Measurements from ENCODE around the gene HRC. TPM values are rescaled to one million over a fixed set of nuclear protein-coding genes. Genes with fewer than 3 reads are reported as not detected.
"Not testable (repeated sequence)": the region's sequence is repeated elsewhere in the genome, so short reads cannot be mapped to it uniquely, and the experiment has no call there.

The HRC gene
- total RNA-seq, 2 experiments from 2014 or later: not detected

- H3K9me3 Mint-ChIP-seq (ENCODE audit: insufficient read depth); H3K36me3 Mint-ChIP-seq (ENCODE audit: low read depth); ATAC-seq; H3K27ac Mint-ChIP-seq; DNase-seq; H3K4me3 Mint-ChIP-seq: not testable (repeated sequence)
- ChIA-PET CTCF (interaction anchor here (0.7 to 5.4 kb wide), 16 partner anchors 10 to 153 kb away, joined by 3 to 59 read pairs (median 4); partner anchors contain the start of genes GYS1, LIN7B and RUVBL2), POLR2A (interaction anchor here (0.8 to 1.0 kb wide), 2 partner anchors 49 to 226 kb away, joined by 3 to 5 read pairs; no protein-coding TSS in a partner anchor)
- Mint-ChIP-seq H3K4me1 (ENCODE audit: low read depth) (peaks cover 41% of the 10 kb centered on the region), H3K27me3 (ENCODE audit: low read depth) (peaks cover 46% of the 10 kb centered on the region)
These were observed 8.8 kb downstream of the HRC start for GRCh38 chr19:49146408-49146770.

GRCh38 chr19:49145573-49146407, 9.4 kb downstream of the HRC start:
- ChIA-PET CTCF (interaction anchor here (0.7 to 5.4 kb wide), 16 partner anchors 12 to 153 kb away, joined by 3 to 59 read pairs (median 6); partner anchors contain the start of genes GYS1, LIN7B and RUVBL2), POLR2A (interaction anchor here (0.8 to 1.0 kb wide), 2 partner anchors 48 to 225 kb away, joined by 3 to 5 read pairs; no protein-coding TSS in a partner anchor)
- ATAC-seq (peak; percentile 46), DNase-seq (peak; percentile 80)
- Mint-ChIP-seq H3K27me3 (ENCODE audit: low read depth) (peaks cover 42% of the 10 kb centered on the region), H3K4me3 (peak overlapping the region; percentile 12), H3K9me3 (ENCODE audit: insufficient read depth) (no peaks in the 10 kb centered on the region), H3K27ac (no peak overlapping the region), H3K36me3 (ENCODE audit: low read depth) (no peaks in the 10 kb centered on the region), H3K4me1 (ENCODE audit: low read depth) (peaks cover 35% of the 10 kb centered on the region)

- Mint-ChIP-seq H3K27me3 (ENCODE audit: low read depth) (peaks cover 18% of the 10 kb centered on the region), H3K27ac (no peak overlapping the region), H3K4me3 (peak overlapping the region; percentile 73), H3K9me3 (ENCODE audit: insufficient read depth) (no peaks in the 10 kb centered on the region), H3K4me1 (ENCODE audit: low read depth) (peaks cover 17% of the 10 kb centered on the region), H3K36me3 (ENCODE audit: low read depth) (no peaks in the 10 kb centered on the region)
- POLR2A ChIA-PET: interaction anchor here (0.7 kb wide), 1 partner anchor 13 kb away, joined by 3 read pairs; no protein-coding TSS in a partner anchor
- peak; percentile 76 for DNase-seq
- ATAC-seq: peak; percentile 94
- CTCF ChIA-PET: interaction anchor here (0.7 to 5.4 kb wide), 3 partner anchors 29 to 149 kb away, joined by 3 to 59 read pairs (median 3); partner anchors contain the start of genes LIN7B and RUVBL2
These were observed 12.3 kb downstream of the HRC start for GRCh38 chr19:49142866-49143335.

- H3K27ac Mint-ChIP-seq: no peak overlapping the region
- CTCF ChIA-PET: no interaction called here
- peaks cover 8% of the 10 kb centered on the region for H3K27me3 Mint-ChIP-seq (ENCODE audit: low read depth)
These were observed 13.8 kb downstream of the HRC start for GRCh38 chr19:49141352-49141751.

GRCh38 chr19:49140951-49141350, 14.2 kb downstream of the HRC start:
- no peaks in the 10 kb centered on the region for H3K9me3 Mint-ChIP-seq (ENCODE audit: insufficient read depth)
- H3K27me3 Mint-ChIP-seq (ENCODE audit: low read depth): peaks cover 7% of the 10 kb centered on the region
- CTCF ChIA-PET: interaction anchor here (2.4 kb wide), 1 partner anchor 58 kb away, joined by 8 read pairs; no protein-coding TSS in a partner anchor
- H3K36me3 Mint-ChIP-seq (ENCODE audit: low read depth): no peaks in the 10 kb centered on the region
- peaks cover 18% of the 10 kb centered on the region for H3K4me1 Mint-ChIP-seq (ENCODE audit: low read depth)
- DNase-seq (no peak), ATAC-seq (no peak)
- no peak overlapping the region for H3K27ac Mint-ChIP-seq
- POLR2A ChIA-PET: no interaction called here
- H3K4me3 Mint-ChIP-seq: no peak overlapping the region

More at GRCh38 chr19:49141352-49141751, 13.8 kb downstream of the HRC start:
- DNase-seq: no peak
- no peaks in the 10 kb centered on the region for H3K36me3 Mint-ChIP-seq (ENCODE audit: low read depth)
- no peak for ATAC-seq
- peaks cover 17% of the 10 kb centered on the region for H3K4me1 Mint-ChIP-seq (ENCODE audit: low read depth)
- POLR2A ChIA-PET: no interaction called here
- H3K9me3 Mint-ChIP-seq (ENCODE audit: insufficient read depth): no peaks in the 10 kb centered on the region
- H3K4me3 Mint-ChIP-seq: no peak overlapping the region

GRCh38 chr19:49136771-49137171, 18.4 kb downstream of the HRC start:
- Mint-ChIP-seq H3K4me1 (ENCODE audit: low read depth) (peaks cover 18% of the 10 kb centered on the region), H3K27ac (no peak overlapping the region), H3K36me3 (ENCODE audit: low read depth) (no peaks in the 10 kb centered on the region), H3K4me3 (no peak overlapping the region), H3K27me3 (ENCODE audit: low read depth) (peaks cover 12% of the 10 kb centered on the region), H3K9me3 (ENCODE audit: insufficient read depth) (no peaks in the 10 kb centered on the region)
- CTCF ChIA-PET: no interaction called here
- DNase-seq (no peak), ATAC-seq (no peak)
- POLR2A ChIA-PET: no interaction called here

GRCh38 chr19:49135686-49136085, 19.5 kb downstream of the HRC start:
- CTCF ChIA-PET: interaction anchor here (0.9 to 3.7 kb wide), 2 partner anchors 10 to 64 kb away, joined by 3 to 24 read pairs; no protein-coding TSS in a partner anchor

GRCh38 chr19:49133621-49134454, 21.4 kb downstream of the HRC start:
- Mint-ChIP-seq H3K27me3 (ENCODE audit: low read depth) (peaks cover 12% of the 10 kb centered on the region), H3K36me3 (ENCODE audit: low read depth) (no peaks in the 10 kb centered on the region), H3K4me3 (peak overlapping the region; percentile 61), H3K27ac (no peak overlapping the region), H3K9me3 (ENCODE audit: insufficient read depth) (no peaks in the 10 kb centered on the region), H3K4me1 (ENCODE audit: low read depth) (peaks cover 18% of the 10 kb centered on the region)
- ATAC-seq (peak; percentile 70), DNase-seq (peak; percentile 56)
- ChIA-PET CTCF (interaction anchor here (1.0 to 3.7 kb wide), 4 partner anchors 12 to 140 kb away, joined by 3 to 24 read pairs (median 8); partner anchors contain the start of genes LIN7B and RUVBL2), POLR2A (no interaction called here)

More at GRCh38 chr19:49135686-49136085, 19.5 kb downstream of the HRC start:
- peaks cover 18% of the 10 kb centered on the region for H3K4me1 Mint-ChIP-seq (ENCODE audit: low read depth)
- H3K27ac Mint-ChIP-seq: no peak overlapping the region
- H3K27me3 Mint-ChIP-seq (ENCODE audit: low read depth): peaks cover 12% of the 10 kb centered on the region
- no peaks in the 10 kb centered on the region for H3K9me3 Mint-ChIP-seq (ENCODE audit: insufficient read depth)
- ATAC-seq (no peak), DNase-seq (no peak)
- no peak overlapping the region for H3K4me3 Mint-ChIP-seq
- POLR2A ChIA-PET: no interaction called here
- no peaks in the 10 kb centered on the region for H3K36me3 Mint-ChIP-seq (ENCODE audit: low read depth)

GRCh38 chr19:49132974-49133609, 22.1 kb downstream of the HRC start:
- CTCF ChIA-PET: interaction anchor here (1.0 to 3.7 kb wide), 4 partner anchors 12 to 140 kb away, joined by 3 to 24 read pairs (median 8); partner anchors contain the start of genes LIN7B and RUVBL2

GRCh38 chr19:49130325-49130724, 24.9 kb downstream of the HRC start:
- Mint-ChIP-seq H3K4me1 (ENCODE audit: low read depth) (peaks cover 27% of the 10 kb centered on the region), H3K27me3 (ENCODE audit: low read depth) (peaks cover 12% of the 10 kb centered on the region), H3K9me3 (ENCODE audit: insufficient read depth) (no peaks in the 10 kb centered on the region), H3K36me3 (ENCODE audit: low read depth) (peaks cover 2% of the 10 kb centered on the region), H3K4me3 (no peak overlapping the region), H3K27ac (no peak overlapping the region)
- POLR2A ChIA-PET: no interaction called here
- no peak for ATAC-seq
- CTCF ChIA-PET: interaction anchor here (1.2 to 3.7 kb wide), 3 partner anchors 16 to 33 kb away, joined by 5 to 23 read pairs (median 8); partner anchors contain the start of gene LIN7B
- DNase-seq: peak; percentile 20

More at GRCh38 chr19:49132974-49133609, 22.1 kb downstream of the HRC start:
- H3K4me1 Mint-ChIP-seq (ENCODE audit: low read depth): peaks cover 24% of the 10 kb centered on the region
- peaks cover 1% of the 10 kb centered on the region for H3K36me3 Mint-ChIP-seq (ENCODE audit: low read depth)
- H3K27me3 Mint-ChIP-seq (ENCODE audit: low read depth): peaks cover 12% of the 10 kb centered on the region
- POLR2A ChIA-PET: no interaction called here
- peak; percentile 35 for ATAC-seq
- DNase-seq: peak; percentile 41
- peak overlapping the region; percentile 61 for H3K4me3 Mint-ChIP-seq
- no peaks in the 10 kb centered on the region for H3K9me3 Mint-ChIP-seq (ENCODE audit: insufficient read depth)
- no peak overlapping the region for H3K27ac Mint-ChIP-seq

GRCh38 chr19:49129238-49129583, 26.0 kb downstream of the HRC start:
- Mint-ChIP-seq H3K27me3 (ENCODE audit: low read depth) (peaks cover 9% of the 10 kb centered on the region), H3K4me3 (no peak overlapping the region), H3K9me3 (ENCODE audit: insufficient read depth) (no peaks in the 10 kb centered on the region), H3K27ac (no peak overlapping the region), H3K4me1 (ENCODE audit: low read depth) (peaks cover 25% of the 10 kb centered on the region), H3K36me3 (ENCODE audit: low read depth) (peaks cover 2% of the 10 kb centered on the region)
- ChIA-PET CTCF (interaction anchor here (0.7 to 3.7 kb wide), 6 partner anchors 15 to 614 kb away, joined by 3 to 23 read pairs (median 9); partner anchors contain the start of gene LIN7B), POLR2A (interaction anchor here (0.7 kb wide), 1 partner anchor 440 kb away, joined by 3 read pairs; no protein-coding TSS in a partner anchor)
- ATAC-seq: no peak
- DNase-seq: peak; percentile 20
